Measurements from ENCODE around the gene CRIM1.

The CRIM1 gene

DNA sequence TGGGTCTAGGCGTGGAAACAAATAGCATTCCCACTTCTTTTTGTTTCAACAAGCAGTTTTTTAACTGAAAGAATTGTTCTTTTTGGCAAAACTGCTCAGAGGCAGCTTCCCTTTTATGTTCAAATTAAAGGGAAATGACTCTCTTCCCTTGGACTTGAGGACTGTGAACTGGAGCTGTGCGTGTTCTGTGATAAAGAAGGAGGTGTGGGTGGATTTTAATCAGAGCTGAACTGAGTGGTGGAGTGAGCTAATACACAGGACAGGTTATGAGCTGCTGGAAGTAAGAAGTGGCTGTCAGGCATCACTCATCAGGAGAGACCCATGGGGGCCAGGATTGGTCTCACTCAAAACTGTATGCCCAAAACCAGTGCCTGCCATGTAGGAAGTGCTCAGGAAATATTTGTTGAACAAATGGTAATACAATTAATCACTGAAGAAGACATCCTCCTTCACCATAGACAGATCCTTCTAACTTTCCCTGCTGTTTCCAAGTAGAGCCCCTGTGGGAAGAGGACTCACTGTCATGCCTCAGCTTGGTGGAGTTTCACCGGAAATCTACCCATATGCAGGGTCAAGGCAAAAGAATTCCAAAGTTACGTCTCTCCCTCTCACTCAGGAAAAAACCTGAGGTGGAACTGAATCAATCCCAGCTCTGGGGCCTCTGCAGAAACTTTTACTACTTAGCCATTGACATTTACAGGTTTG lies 186.5 kb downstream of the CRIM1 start:
- in situ Hi-C loops (cut with HindIII; ENCODE audit: low pct_ligation_motif_present, low pct_unique_long_range_greater_than_20kb, low sequenced_read_pairs) = no loop called here
- DNase-seq = no peak

DNA sequence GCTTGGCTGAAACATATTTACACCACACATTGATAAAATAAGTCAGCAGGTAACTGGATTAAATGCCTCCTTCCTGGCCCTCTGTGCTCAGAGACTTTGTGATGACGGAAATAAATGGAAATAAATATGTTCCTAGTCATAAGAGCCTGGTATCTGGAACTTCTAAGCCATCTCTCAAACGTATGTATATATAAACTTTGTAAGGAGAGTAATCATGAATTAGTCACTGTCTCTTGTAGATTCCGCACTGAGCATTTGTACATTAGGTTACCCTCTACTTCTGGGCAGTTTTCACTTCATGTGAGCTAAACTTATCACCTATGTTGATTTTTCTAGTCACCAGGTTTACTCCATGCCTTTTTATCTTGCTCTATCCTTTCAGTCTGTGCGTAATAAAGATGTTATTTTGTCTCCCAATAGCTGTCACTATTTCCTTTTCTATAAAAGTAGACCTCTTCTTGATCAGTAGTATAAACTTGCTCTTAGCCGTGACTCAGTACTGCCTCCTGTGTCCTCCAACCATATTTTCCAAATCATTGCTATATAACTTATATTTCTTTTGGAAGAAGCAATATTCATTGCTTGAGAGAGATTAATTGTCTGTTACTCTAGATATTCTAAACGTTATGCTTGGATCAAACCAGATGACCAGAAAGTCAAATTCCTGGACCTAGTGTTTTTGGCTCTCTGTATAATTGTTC lies 189.2 kb downstream of the CRIM1 start:
- DNase-seq = peak; percentile 38
- in situ Hi-C loops (cut with HindIII; ENCODE audit: low pct_ligation_motif_present, low pct_unique_long_range_greater_than_20kb, low sequenced_read_pairs) = no loop called here

DNA sequence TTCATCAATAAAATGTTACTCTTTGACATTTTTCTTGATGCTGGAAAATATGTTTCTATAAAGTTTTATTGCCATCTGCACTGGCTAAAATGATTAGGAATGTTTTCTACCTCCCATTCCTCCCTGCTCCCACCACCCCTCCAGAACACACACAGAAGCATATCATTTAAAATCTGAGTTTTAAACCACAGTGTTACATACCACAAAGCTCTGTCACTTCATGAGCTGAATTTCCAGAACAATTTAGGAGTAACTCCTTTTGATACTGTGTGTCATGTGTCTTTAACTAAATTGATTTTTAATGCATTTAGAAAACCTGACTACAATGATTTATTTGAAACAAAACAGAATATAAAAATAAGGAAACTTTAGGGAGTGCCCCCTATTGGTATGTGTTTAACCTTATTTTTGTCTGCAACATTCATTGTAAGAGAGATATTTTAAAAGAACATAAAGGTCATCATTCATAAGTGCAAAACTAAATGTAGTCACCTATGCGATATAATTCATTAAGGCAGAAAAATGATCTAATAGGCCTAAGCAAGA lies 190.4 kb downstream of the CRIM1 start:
- DNase-seq = no peak
- in situ Hi-C loops (cut with HindIII; ENCODE audit: low pct_ligation_motif_present, low pct_unique_long_range_greater_than_20kb, low sequenced_read_pairs) = no loop called here

DNA sequence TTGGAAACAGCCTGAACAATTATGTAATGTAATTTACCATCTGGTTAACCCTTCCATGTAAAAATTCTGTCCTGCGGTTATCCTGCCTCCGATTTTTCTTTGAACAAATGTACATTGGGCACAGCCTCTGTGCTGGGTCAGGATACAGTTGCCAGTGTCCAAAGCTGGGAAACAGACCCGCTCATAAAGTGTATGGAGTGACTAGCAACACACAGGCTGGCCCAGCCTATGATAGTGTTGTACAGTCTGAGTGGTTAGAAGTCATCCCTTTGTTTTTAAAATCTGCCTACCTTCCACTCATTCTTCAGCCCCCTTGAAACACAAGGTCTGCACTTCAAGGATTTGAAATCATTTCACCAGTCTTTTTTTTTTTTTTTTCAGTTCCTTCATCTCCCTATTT lies 192.3 kb downstream of the CRIM1 start:
- in situ Hi-C loops (cut with HindIII; ENCODE audit: low pct_ligation_motif_present, low pct_unique_long_range_greater_than_20kb, low sequenced_read_pairs) = no loop called here
- no peak for DNase-seq

DNA sequence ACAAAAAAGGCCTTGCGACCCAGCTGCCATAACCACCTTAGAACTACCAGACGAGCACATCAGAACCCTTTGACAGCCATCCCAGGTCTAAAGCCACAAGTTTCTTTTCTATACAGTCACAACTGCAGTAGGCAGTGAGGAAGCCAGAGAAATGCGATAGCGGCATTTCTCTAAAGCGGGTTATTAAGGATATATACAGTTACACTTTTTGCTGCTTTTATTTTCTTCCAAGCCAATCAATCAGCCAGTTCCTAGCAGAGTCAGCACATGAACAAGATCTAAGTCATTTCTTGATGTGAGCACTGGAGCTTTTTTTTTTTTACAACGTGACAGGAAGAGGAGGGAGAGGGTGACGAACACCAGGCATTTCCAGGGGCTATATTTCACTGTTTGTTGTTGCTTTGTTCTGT lies 193.6 kb downstream of the CRIM1 start:
- no peak for DNase-seq
- in situ Hi-C loops (cut with HindIII; ENCODE audit: low pct_ligation_motif_present, low pct_unique_long_range_greater_than_20kb, low sequenced_read_pairs) = no loop called here

DNA sequence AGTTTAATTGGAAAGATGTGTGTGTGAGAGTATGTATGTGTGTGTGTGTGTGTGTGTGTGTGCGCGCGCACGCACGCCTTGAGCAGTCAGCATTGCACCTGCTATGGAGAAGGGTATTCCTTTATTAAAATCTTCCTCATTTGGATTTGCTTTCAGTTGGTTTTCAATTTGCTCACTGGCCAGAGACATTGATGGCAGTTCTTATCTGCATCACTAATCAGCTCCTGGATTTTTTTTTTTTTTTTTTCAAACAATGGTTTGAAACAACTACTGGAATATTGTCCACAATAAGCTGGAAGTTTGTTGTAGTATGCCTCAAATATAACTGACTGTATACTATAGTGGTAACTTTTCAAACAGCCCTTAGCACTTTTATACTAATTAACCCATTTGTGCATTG lies 194.4 kb downstream of the CRIM1 start:
- in situ Hi-C loops (cut with HindIII; ENCODE audit: low pct_ligation_motif_present, low pct_unique_long_range_greater_than_20kb, low sequenced_read_pairs) = no loop called here
- no peak for DNase-seq

DNA sequence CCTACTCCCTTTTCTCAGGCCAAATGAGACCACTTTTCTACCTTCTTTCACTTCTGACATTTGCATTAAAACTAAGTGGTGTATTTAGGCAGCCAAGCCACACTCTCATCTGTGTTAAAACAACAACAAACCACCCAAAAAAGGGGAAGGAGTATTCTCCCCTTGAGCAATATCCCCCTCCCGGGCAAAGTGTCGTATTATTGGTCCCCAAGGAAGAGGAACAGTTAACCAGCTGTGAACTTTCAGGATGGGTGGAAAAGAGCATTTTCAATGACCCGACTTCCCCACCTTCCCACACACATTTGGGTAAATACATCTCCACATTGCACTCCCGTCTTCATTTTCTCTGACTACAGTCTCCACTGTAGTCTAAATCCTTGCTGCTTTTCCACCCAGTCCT lies 198.1 kb downstream of the CRIM1 start:
- in situ Hi-C loops (cut with HindIII; ENCODE audit: low pct_ligation_motif_present, low pct_unique_long_range_greater_than_20kb, low sequenced_read_pairs) = no loop called here
- DNase-seq = no peak

DNA sequence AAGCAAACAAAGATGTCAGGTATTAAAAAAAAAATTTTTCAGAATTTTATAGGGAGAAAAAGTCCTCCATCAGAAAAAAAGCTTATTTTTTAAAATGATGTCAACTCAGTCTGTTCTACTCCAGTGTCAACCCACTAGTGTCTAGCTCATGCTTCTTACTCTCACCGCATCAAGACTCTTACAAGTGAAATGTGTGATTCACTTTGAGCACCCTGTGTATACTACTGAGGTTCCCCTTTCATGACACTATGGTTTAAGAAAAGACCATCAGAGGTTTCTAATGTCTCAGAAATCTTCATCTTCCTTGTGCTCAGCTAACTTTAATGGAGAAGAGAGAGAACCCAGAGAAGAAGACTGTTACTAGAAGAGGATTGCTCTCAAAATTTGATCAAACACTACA lies 199.0 kb downstream of the CRIM1 start:
- DNase-seq = no peak
- in situ Hi-C loops (cut with HindIII; ENCODE audit: low pct_ligation_motif_present, low pct_unique_long_range_greater_than_20kb, low sequenced_read_pairs) = no loop called here

DNA sequence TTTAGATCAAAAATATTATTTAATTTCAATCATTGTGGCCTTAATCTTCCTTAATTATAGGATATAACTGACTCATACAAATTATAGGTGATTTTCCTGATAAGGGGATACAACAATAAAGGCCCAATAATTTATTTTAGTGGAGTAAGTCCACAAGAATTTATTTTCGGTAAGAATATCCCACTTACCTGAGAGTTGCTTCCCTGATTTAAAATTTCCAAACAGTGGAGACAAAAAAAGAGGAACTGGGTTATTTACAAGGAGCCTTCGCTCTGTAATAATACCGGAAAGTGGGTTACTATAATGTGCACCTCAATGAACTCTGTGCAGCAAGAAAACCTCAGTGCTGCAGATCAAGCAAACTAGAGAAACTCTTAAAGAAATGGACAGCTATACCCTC lies 200.2 kb downstream of the CRIM1 start:
- no peak for DNase-seq
- in situ Hi-C loops (cut with HindIII; ENCODE audit: low pct_ligation_motif_present, low pct_unique_long_range_greater_than_20kb, low sequenced_read_pairs) = no loop called here

DNA sequence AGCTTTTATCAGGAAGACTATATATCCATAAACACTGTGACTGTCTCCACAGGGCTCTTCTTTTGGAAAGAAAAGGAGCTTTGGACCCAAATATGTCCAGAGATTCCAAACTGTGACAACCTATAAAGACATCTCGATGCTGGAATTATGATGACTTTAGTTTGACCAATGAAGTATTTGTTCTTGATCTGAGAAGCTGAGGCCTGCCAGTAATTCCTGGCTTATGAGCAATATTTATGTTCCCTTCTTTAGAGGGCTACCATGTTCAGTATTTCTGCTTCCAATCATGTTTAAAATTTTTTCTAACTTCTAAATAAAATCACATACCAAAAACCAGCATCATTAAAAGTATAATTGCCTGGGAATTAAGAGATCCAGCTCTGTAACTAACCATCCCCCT lies 201.3 kb downstream of the CRIM1 start:
- in situ Hi-C loops (cut with HindIII; ENCODE audit: low pct_ligation_motif_present, low pct_unique_long_range_greater_than_20kb, low sequenced_read_pairs) = no loop called here
- no peak for DNase-seq

DNA sequence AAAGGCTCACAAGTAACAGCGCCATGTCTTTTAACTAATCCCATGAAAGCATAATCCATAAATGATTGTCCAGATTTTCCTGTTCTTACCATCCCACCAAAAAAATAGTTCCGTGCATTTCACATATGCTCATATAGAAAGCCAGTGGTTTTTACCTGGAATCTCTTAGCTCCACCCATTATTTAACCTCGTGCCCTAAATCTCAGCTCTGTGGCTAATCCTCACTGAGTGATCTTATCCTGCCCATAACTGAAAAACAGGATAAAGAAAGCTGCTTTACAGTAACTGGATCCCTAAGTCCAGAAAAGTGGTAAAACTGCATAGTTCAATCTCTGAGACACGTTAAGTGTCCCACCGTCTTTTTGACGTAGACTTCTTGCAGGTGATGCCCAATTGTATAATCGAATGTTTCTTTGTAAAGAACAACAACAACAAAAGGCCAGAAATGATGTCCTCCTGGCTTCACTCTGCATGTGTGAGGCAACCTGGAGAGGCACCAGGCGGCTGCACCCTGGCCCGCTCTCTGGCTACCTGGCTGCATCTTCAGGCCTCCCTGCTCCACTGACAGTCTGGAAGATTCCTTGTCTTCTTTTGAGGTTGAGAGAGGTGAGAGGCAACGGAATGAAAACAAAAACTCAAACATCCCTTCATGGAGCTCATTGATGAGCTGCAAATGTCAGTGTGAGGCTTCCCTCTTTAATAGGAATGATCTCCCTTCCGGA lies 203.8 kb downstream of the CRIM1 start:
- DNase-seq = no peak
- in situ Hi-C loops (cut with HindIII; ENCODE audit: low pct_ligation_motif_present, low pct_unique_long_range_greater_than_20kb, low sequenced_read_pairs) = no loop called here

DNA sequence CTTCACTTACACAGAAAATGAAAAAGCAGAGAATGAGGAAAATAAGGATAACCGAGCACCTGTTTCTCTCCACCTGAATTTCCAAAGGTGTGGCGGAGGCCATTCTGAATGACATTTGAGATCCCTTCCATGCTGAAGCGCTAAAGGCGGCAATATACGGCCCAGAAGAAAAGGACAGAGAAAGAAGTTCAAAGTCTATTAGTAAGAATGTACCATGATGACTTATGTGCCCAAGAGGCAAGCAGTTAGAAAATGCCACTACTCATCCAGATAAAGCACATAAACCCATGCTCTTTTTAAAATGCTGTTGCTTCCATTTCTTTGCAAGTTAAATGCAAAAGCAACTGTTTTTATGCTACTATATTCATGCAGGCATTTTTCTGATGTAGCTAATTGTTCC lies 205.1 kb downstream of the CRIM1 start:
- DNase-seq = no peak
- in situ Hi-C loops (cut with HindIII; ENCODE audit: low pct_ligation_motif_present, low pct_unique_long_range_greater_than_20kb, low sequenced_read_pairs) = no loop called here

DNA sequence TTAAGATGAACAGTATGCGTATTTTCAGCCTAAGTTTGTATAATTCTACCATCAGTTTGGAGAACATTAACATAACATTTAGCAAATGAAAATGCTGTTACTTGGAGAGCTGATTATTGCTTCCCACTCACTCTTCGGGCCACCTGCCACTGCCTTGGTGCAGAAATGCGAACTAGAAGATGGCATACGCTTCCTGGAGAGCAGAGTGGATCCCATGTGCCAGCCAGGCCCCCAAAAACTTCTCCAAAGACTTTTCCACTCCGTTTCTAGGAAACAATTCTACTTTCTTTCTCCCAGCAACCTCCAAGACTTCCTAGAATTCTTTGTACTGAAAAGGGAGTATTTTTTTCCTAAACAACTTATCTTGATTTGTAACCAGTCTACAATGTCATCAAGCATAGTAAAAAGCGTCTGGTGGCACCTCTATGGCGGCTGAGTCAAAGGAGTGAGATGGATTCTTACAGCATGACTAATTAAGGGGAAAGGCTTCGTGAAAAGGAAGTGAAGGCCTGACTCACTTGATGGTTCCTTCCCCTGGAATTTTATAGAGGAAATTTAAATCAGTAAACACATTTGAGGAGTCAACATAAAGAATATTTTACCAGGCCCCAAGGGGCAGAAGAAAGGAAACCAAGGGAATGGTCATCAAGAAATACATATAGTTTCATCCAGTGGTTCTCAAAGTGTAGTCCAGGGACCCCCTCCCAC lies 205.8 kb downstream of the CRIM1 start:
- in situ Hi-C loops (cut with HindIII; ENCODE audit: low pct_ligation_motif_present, low pct_unique_long_range_greater_than_20kb, low sequenced_read_pairs) = no loop called here
- peak; percentile 93 for DNase-seq

DNA sequence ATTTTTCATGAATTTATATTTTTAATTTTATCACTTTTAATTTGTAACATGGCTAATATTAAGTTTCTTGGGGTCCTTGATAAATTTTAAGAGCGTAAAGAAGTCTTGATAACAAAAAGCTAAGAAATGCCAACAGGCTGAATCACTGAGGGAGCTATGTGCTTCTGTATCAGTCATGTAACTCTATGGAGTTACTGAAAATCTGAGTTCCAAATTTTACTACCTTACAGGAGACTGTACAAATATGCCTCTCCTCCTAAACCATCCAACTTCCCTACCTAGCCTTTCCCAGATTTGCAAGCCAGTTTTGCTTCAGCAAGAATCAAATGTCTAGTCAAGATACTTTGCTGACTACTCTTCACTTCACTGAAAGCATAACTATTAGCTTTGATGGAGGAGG lies 206.7 kb downstream of the CRIM1 start:
- peak; percentile 71 for DNase-seq
- in situ Hi-C loops (cut with HindIII; ENCODE audit: low pct_ligation_motif_present, low pct_unique_long_range_greater_than_20kb, low sequenced_read_pairs) = no loop called here

DNA sequence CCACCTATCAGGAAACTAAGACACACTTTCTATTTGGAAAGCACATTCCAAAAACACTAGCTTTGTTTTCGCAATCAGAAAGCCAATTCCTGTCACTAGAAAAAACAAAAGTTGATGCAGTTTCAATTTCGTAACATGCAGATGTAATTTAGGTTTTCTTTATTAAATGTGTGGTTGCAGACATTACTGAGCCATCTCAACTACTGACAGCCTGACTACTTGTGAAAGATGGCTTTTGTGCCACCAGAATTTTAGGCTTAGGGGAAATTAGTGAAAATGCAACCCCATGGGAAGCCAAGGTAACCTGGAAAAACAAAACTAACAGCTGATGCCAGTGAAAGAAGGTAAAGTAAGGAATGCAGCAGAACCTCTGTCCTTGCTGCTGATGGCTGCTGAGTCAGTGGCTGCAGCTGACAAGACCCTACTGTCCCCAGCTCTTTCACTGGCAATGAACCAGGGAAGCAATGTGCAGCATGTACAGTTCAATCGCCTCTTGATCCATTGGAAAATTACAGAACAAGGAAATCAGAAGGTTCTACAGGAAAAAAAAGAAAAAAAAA lies 207.5 kb downstream of the CRIM1 start:
- in situ Hi-C loops (cut with HindIII; ENCODE audit: low pct_ligation_motif_present, low pct_unique_long_range_greater_than_20kb, low sequenced_read_pairs) = no loop called here
- no peak for DNase-seq

DNA sequence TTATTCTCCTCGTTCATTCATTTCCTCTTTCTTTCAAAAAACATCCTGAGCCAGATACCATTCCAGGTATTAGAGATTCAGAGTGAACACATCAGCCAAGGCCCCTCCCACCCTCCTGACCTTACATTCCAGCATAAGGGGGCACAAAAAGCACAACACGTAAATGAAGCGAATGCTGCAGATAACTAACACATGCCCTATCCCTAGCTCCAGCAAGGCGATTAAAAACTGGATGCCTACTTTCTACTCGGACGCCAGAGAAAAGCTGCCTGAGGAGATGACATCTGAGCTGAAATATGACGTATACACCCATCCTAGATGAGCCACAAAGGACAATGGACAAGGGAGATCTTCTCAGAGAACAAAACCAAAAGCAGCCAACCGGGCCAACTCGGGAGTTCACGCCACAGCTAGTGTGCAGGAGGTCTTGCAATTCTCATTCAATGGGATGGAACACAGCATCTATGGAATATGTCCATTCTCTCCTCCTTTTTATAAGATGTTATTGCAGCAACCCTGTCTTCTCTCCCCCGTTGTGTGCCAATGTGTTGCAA lies 208.9 kb downstream of the CRIM1 start:
- DNase-seq = no peak

DNA sequence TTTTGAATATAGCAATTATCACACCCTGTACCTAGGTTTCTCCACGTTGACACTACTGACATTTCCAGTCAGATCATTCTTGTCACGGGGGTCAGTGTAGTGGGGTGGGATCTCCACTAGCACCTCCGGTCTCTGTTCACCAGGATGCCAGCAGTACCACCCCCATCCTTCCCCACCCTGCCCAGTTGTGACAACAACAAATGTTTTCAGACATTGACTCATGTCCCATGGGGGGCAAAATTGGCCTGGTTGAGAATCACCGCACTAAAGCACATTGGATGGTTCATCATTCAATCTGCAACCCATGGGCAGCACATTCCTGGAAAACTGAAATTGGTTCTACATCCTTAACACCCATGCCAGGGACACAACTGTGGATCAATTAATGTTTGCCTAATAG lies 210.1 kb downstream of the CRIM1 start:
- in situ Hi-C loops (cut with HindIII; ENCODE audit: low pct_ligation_motif_present, low pct_unique_long_range_greater_than_20kb, low sequenced_read_pairs) = no loop called here
- DNase-seq = no peak

More for the DNA sequence above, 208.9 kb downstream of the CRIM1 start:
- in situ Hi-C loops (cut with HindIII; ENCODE audit: low pct_ligation_motif_present, low pct_unique_long_range_greater_than_20kb, low sequenced_read_pairs) = no loop called here

DNA sequence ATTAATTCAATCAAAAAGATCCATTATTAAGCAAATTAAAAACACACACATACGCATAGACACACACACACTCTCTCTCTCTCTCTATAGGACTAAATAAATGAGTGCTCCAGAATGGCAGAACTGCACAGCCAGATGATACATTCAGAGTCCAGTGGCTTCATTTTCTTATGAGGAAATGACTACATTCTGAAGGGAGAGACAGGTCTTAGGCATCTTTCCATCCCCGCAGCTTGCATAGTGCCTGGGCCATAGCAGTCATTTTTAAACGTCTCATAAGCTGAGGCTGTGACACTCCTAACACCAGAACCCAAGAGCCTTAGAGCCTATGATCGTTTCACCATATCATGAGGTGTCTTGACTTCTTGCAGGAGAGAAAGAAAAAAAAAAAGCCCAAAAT lies 211.3 kb downstream of the CRIM1 start:
- no peak for DNase-seq
- in situ Hi-C loops (cut with HindIII; ENCODE audit: low pct_ligation_motif_present, low pct_unique_long_range_greater_than_20kb, low sequenced_read_pairs) = no loop called here
